Measurements from ENCODE around the gene RHAG.

- TF ChIP-seq CTCF (IDR thresholded peaks at IDR 0.05) (no peak), POLR2A (IDR thresholded peaks at IDR 0.05) (no peak), POLR2AphosphoS5 (IDR thresholded peaks at IDR 0.05; ENCODE audit: insufficient read depth in 1 of 2, low read depth in 1 of 2) (no peak)
Observed at GRCh38 chr6:49676671-49677281, 40.1 kb upstream of the RHAG start.
